CD4-positive, alpha-beta T cell treated with Interleukin-12 subunit alpha and Interleukin-12 subunit beta, for 1 hour (primary cell): ENCODE results near the gene ALG9.
A peak's percentile ranks its signal among the peaks of the same experiment; 100 is the strongest.
"Not testable (repeated sequence)": the region's sequence is repeated elsewhere in the genome, so short reads cannot be mapped to it uniquely, and the experiment has no call there.

Source experiments
- DNase-seq: peaks from one replicate; pipeline ENCODE4 v3.0.0-alpha.2; 2020

ALG9 gene

GRCh38 chr11:111870886-111871692, at the start of gene ALG9:
Gene ALG9 (minus strand): TSS chr11:111871581. CDS start chr11:111871482, 99 bp downstream.
- DNase-seq, result peak; percentile 93

- DNase-seq, result no peak
These were observed 49.5 kb upstream of the ALG9 start for GRCh38 chr11:111920908-111921307.

GRCh38 chr11:111918390-111919256, 47.2 kb upstream of the ALG9 start, which contains the start of gene C11orf52:
Gene C11orf52 (plus strand): TSS chr11:111918913. CDS start chr11:111918973, 60 bp downstream.
- DNase-seq, result no peak

GRCh38 chr11:111917788-111918187, 46.4 kb upstream of the ALG9 start:
- DNase-seq, result no peak

GRCh38 chr11:111917312-111917711, 45.9 kb upstream of the ALG9 start:
- DNase-seq, result no peak

GRCh38 chr11:111916768-111917167, 45.4 kb upstream of the ALG9 start:
- DNase-seq, result no peak

GRCh38 chr11:111913997-111914396, 42.6 kb upstream of the ALG9 start:
- no peak for DNase-seq

GRCh38 chr11:111913031-111913861, 41.9 kb upstream of the ALG9 start:
- no peak for DNase-seq

GRCh38 chr11:111912535-111912934, 41.2 kb upstream of the ALG9 start, which contains the start of gene HSPB2:
Gene HSPB2 (plus strand): TSS chr11:111912734. CDS start chr11:111912830, 96 bp downstream.
- no peak for DNase-seq

- no peak for DNase-seq
These were observed 40.4 kb upstream of the ALG9 start, which contains the start of gene CRYAB for GRCh38 chr11:111911563-111912401. Gene CRYAB (minus strand): TSS chr11:111911770. CDS start chr11:111911724, 46 bp downstream.

- DNase-seq, result no peak
These were observed 39.5 kb upstream of the ALG9 start for GRCh38 chr11:111910676-111911562.

- no peak for DNase-seq
These were observed 38.0 kb upstream of the ALG9 start for GRCh38 chr11:111909378-111909777.

- no peak for DNase-seq
These were observed 37.4 kb upstream of the ALG9 start for GRCh38 chr11:111908639-111909305.

GRCh38 chr11:111906680-111907079, 35.3 kb upstream of the ALG9 start:
- no peak for DNase-seq

GRCh38 chr11:111905411-111905810, 34.0 kb upstream of the ALG9 start:
- DNase-seq, result no peak

GRCh38 chr11:111886844-111887243, 15.5 kb upstream of the ALG9 start:
- no peak for DNase-seq

- no peak for DNase-seq
These were observed 14.7 kb upstream of the ALG9 start for GRCh38 chr11:111886032-111886431.

- DNase-seq, result not testable (repeated sequence)
These were observed 13.7 kb upstream of the ALG9 start for GRCh38 chr11:111885053-111885452.

- no peak for DNase-seq
These were observed 10.8 kb upstream of the ALG9 start for GRCh38 chr11:111882202-111882601.

- no peak for DNase-seq
These were observed 8.2 kb upstream of the ALG9 start for GRCh38 chr11:111879637-111879960.
